OCI-LY1 (cell line): ENCODE results near the gene CEACAM1.

Experiments used
- CTCF ChIP-seq: fragments of 200-600 bp; sonication (generic), shearing (Covaris generic); IDR thresholded peaks from 2 replicates; pipeline ENCODE4 v1.5.1; 2017; ENCODE audit warnings: mild to moderate bottlenecking, antibody characterized with exemption, low read length, moderate library complexity, mixed read lengths
- EZH2 ChIP-seq: fragments of 200-600 bp; sonication (generic), shearing (Covaris generic); IDR thresholded peaks from 2 replicates; pipeline ENCODE4 v1.8.0; 2017; ENCODE audit warnings: borderline replicate concordance, mixed run types, mild to moderate bottlenecking, antibody characterized with exemption, low read length, moderate library complexity, mixed read lengths

GRCh38 chr19:42465827-42466280, 62.4 kb downstream of the CEACAM1 start:
- TF ChIP-seq CTCF (peak; percentile 55), EZH2 (no peak)
